GDM1 (cell line): ENCODE measurements around the gene HSPB2.
A peak's percentile ranks its signal among the peaks of the same experiment; 100 is the strongest.
"Not testable (repeated sequence)": the region's sequence is repeated elsewhere in the genome, so short reads cannot be mapped to it uniquely, and the experiment has no call there.

Source experiments
- DNase-seq: peaks from one replicate; lab custom pipeline; 2025; lab: John Stamatoyannopoulos, UW

The HSPB2 gene

GRCh38 chr11:111912535-111912934, at the start of gene HSPB2:
HSPB2 (plus strand) TSS chr11:111912734; CDS start chr11:111912830, 96 bp downstream.
- DNase-seq = no peak

GRCh38 chr11:111870113-111870512, 42.4 kb upstream of the HSPB2 start:
- no peak for DNase-seq

- DNase-seq = no peak
These were observed 42.0 kb upstream of the HSPB2 start for GRCh38 chr11:111870522-111870885.

- DNase-seq = peak; percentile 70
These were observed 41.4 kb upstream of the HSPB2 start, which contains the start of gene ALG9 for GRCh38 chr11:111870886-111871692. ALG9 (minus strand) TSS chr11:111871581; CDS start chr11:111871482, 99 bp downstream.

GRCh38 chr11:111871693-111872161, 40.8 kb upstream of the HSPB2 start:
- no peak for DNase-seq

- no peak for DNase-seq
These were observed 34.1 kb upstream of the HSPB2 start for GRCh38 chr11:111878385-111878848.

GRCh38 chr11:111878849-111879636, 33.5 kb upstream of the HSPB2 start, which contains the start of the genes CFAP68 and FDXACB1:
CFAP68 (plus strand) TSS chr11:111879541; CDS start chr11:111879561, 20 bp downstream.
FDXACB1 (minus strand) TSS chr11:111879165; CDS start chr11:111879132, 33 bp downstream.
- peak; percentile 95 for DNase-seq

DNA sequence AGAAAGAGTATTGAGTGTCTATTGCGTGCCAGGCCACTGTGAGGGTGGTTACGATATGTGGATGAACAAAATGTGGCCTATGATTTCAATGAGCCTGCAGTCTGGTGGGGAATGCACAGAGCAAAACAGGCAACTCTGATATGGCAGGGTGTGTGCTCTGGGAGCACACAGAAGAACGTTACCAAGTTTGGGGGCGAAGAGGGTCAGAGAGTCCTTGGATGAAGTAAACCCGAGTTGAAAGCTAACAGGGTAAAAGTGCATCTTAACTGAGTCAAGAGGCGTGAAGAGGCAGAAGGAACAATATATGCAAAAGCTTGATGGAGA, 32.9 kb upstream of the HSPB2 start:
- DNase-seq = no peak

DNA sequence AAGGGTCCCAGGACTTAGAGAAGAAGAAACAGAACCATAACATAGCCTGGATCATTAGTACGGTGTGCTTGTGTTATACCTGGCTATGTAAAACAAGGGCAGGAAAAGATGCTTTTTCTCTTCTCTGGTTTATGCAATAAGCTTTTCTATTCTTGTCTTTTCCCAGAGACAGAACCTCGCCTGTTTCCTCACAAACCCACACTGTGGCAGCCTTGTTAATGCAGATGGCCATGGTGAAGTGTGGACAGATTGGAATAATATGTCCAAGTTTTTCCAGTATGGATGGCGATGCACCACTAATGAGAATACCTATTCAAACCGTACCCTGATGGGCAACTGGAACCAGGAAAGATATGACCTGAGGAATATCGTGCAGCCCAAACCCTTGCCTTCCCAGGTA, 30.3 kb upstream of the HSPB2 start:
- DNase-seq = no peak

- DNase-seq = not testable (repeated sequence)
These were observed 27.5 kb upstream of the HSPB2 start for GRCh38 chr11:111885053-111885452.

DNA sequence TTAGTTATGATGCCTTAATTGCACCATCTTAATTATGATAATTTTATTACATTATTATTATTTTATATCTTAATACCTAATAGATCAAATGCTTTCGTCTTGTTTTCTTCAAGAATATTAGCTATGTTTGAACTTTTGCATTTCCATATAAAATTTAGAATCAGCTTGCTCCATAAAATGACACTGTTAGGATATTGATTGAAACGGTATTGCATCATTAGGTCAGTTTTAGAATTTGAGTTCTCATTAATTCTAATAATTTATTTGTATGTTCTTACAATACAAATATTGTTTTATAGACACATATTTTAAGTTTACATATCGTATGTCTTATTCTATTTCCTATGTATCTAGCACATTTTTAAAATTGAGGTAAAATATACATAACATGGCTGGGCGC, 26.5 kb upstream of the HSPB2 start:
- DNase-seq = no peak

DNA sequence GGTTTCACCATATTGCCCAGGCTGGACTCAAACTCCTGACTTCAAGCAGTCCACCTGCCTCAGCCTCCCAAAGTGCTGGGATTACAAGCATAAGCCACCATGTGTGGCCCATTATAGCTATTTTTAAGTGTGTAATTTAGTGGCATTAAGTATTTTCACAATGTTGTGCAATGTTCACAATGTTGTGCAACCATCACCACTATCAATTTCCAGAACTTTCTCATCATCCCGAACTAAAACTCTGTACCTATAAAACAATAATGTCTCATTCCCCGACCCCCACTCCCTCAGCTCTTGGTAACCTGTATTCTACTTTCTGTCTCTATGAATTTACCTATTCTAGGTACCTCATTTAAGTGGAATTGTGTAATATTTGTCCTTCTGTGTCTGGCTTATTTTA, 25.7 kb upstream of the HSPB2 start:
- DNase-seq = no peak

- no peak for DNase-seq
These were observed 7.1 kb upstream of the HSPB2 start for GRCh38 chr11:111905411-111905810.

DNA sequence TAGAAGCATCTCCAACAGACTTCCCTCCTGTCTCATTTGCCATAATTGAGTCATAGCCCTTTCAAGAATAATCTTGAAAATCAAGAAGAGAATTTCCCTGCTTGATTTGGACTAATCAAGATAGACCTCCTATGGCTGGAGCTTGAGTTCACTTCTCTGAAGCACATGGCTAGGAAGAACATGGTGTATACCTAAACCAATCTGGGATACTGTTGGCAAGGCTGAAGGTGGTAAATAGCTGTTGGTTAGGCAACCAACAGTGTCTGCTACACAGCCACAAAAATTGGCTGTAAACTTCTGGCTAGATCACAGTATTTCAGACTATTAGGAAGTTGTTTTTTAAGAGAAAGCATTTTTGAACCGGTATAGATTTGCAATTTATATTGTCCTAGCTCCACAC, 5.9 kb upstream of the HSPB2 start:
- DNase-seq = no peak

DNA sequence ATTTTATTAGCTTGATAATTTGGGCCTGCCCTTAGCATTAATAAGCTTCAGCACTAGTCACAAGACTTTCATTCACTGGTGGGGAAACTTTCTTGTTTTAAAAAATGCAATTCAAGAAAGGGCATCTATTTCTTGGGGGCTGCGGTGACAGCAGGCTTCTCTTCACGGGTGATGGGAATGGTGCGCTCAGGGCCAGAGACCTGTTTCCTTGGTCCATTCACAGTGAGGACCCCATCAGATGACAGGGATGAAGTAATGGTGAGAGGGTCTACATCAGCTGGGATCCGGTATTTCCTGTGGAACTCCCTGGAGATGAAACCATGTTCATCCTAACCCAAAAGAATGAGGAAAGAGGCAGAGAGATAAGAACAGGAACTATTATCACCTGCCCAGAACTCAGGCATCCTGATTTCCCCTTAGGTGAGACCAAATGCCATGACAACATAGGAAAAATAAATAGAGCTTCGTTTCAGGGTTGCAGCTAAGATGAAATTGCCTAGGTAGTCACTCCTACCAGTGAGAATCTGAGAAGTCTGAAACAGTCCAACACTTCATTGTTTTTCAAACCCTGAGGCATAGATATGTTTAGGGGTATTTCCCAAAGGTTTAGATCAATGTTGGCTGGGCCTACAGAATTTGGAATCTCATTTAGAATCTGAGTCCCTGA, 3.8 kb upstream of the HSPB2 start:
- DNase-seq = no peak

DNA sequence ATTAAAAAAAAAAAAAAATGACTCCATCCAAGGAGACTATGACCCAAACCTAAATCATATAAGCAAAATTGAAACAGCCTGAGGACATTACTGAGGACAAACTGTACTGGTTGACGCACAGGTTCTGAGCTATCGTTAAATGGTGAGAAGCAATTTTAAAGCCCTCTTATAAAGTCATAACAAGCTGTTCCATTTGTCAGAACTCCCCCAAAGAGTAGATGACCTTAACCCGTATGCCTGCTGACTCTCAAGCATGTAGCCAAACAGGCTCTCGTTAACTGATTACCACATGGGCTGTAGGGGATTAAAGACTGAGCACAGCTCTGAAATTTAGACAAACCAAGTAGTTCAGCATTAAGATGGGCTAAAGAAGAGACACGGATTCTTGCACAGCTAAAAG, 3.2 kb upstream of the HSPB2 start:
- no peak for DNase-seq

DNA sequence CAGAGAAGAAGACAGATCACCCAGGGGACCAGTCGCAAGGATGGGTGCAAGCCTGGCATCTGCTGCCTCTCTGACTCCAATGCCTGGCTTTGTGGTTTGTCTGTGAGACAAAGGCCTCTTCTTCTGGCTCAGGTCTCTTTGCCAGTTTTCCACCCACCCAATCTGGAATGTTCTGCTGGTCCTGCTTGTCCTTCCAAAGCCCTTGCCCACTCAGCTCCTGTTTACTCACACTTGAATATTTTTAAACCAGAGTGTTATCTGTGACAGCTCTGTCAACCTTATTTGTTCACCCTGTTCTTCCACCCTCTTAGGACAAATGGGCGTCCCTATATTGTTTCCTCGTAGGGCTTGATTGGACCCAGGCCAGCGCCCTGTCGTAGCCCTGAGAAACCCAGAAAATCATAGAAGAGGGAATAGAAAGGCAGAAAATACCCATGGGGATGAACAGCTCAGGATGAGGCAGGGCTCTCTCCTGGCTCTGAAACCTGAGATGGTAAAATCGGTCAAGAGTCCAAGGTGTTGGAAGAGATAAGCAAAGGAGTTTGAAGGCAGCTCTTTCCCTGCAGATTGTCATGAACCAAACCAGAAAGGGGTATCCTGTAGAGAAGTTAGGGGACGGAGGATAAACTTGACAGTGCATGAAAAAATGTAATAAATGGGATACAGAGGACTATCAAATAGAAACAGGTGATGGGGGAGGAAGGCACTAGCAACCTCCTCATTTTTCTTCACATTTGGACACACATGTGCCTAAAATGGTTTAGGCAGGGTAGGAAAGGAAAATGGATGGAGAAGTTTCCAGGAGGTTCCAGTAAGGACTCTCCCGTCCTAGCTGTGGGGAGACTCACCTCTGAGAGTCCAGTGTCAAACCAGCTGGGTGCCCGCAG, 1.6 kb upstream of the HSPB2 start:
- no peak for DNase-seq

- DNase-seq = no peak
These were observed 752 bp upstream of the HSPB2 start, which contains the start of gene CRYAB for GRCh38 chr11:111911563-111912401. CRYAB (minus strand) TSS chr11:111911770; CDS start chr11:111911724, 46 bp downstream.

DNA sequence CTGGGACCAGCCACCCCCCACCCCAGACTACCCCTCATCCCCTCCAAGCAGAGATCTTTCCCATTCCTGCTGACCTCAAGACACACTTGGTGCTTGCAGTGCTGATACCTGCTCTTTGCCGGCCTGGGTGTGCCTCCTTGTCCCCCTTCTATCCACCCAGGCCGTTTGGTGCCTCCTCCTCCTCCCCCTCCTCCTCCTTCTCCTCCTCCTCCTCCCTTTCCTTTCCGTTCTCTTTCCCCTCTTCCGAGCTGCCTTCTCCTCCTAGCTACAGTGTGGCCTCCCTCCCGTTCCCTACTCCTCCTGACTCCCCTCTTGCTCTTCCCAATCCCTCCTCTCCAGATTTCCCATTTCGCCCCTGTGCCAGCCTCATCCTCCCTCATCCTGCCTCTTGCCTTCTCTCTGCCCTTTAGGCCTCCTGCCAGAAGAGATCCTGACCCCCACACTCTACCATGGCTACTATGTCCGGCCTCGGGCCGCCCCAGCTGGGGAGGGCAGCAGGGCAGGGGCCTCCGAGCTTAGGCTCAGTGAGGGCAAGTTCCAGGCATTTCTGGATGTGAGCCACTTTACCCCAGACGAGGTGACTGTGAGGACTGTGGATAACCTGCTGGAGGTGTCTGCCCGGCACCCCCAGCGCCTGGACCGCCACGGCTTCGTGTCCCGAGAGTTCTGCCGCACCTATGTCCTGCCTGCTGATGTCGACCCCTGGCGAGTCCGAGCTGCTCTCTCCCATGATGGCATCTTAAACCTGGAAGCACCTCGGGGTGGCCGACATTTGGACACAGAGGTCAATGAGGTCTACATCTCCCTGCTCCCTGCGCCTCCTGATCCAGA, 712 bp downstream of the HSPB2 start:
- no peak for DNase-seq
